ENCODE results near the gene SH3PXD2A. TPM values are rescaled to one million over a fixed set of nuclear protein-coding genes. Genes with fewer than 3 reads are reported as not detected.
A peak's percentile ranks its signal among the peaks of the same experiment; 100 is the strongest.
"Not testable (repeated sequence)": the region's sequence is repeated elsewhere in the genome, so short reads cannot be mapped to it uniquely, and the experiment has no call there.

The SH3PXD2A gene
- total RNA-seq, 1 donor from 2014 or later, result 8.3 TPM

- Mint-ChIP-seq H3K36me3 (ENCODE audit: low read depth) (peaks cover 1% of the 10 kb centered on the region), H3K27ac (no peak overlapping the region), H3K4me1 (peaks cover 25% of the 10 kb centered on the region), H3K4me3 (no peak overlapping the region), H3K9me3 (no peaks in the 10 kb centered on the region), H3K27me3 (peaks cover 57% of the 10 kb centered on the region)
- intact Hi-C loops (cut with micrococcal nuclease), result no loop called here
- no peak for DNase-seq
Measured at GRCh38 chr10:103850572-103850895, 4.8 kb downstream of the SH3PXD2A start.

DNA sequence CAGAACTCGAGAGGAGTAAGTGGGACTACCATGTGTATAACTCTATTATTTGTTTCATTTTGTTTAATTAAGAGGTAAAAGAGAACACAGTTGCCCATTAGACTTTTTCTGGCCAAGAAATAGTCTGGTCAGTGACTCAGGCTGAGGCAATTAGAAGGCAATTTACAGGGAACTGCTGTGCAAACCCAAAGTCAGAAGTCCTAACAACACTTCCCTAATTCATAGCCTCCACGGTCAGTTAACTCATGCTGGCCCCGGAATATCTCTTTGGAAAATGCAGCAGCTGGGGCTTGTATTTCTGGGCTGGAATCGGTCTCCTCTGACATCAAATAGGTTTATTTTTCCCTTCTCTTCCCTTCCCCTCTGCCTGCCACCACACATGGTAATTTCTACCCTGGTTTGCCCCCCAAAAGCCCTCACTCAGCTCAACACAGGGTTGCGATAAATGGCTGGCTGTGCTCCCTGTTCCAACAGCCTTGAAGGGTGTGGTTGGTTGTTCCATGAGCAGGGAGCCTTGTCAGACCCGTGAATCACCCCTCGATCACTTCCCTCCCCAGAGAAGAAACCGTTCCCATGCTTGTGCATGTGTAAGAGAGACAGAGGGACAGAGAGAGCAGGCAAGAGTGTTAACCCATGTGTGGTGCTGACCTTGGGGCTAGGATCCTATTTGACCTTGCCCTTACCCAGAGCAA, 5.3 kb downstream of the SH3PXD2A start:
- DNase-seq, result no peak
- intact Hi-C loops (cut with micrococcal nuclease), result no loop called here
- peaks cover 57% of the 10 kb centered on the region for H3K27me3 Mint-ChIP-seq
- peaks cover 1% of the 10 kb centered on the region for H3K36me3 Mint-ChIP-seq (ENCODE audit: low read depth)
- peaks cover 27% of the 10 kb centered on the region for H3K4me1 Mint-ChIP-seq
- H3K9me3 Mint-ChIP-seq, result no peaks in the 10 kb centered on the region
- H3K4me3 Mint-ChIP-seq, result no peak overlapping the region
- H3K27ac Mint-ChIP-seq, result no peak overlapping the region

GRCh38 chr10:103849212-103849877, 6.0 kb downstream of the SH3PXD2A start:
- DNase-seq, result no peak
- Mint-ChIP-seq H3K27ac (no peak overlapping the region), H3K9me3 (no peaks in the 10 kb centered on the region), H3K27me3 (peaks cover 52% of the 10 kb centered on the region), H3K36me3 (ENCODE audit: low read depth) (no peaks in the 10 kb centered on the region), H3K4me3 (no peak overlapping the region), H3K4me1 (peaks cover 23% of the 10 kb centered on the region)
- intact Hi-C loops (cut with micrococcal nuclease), result no loop called here

DNA sequence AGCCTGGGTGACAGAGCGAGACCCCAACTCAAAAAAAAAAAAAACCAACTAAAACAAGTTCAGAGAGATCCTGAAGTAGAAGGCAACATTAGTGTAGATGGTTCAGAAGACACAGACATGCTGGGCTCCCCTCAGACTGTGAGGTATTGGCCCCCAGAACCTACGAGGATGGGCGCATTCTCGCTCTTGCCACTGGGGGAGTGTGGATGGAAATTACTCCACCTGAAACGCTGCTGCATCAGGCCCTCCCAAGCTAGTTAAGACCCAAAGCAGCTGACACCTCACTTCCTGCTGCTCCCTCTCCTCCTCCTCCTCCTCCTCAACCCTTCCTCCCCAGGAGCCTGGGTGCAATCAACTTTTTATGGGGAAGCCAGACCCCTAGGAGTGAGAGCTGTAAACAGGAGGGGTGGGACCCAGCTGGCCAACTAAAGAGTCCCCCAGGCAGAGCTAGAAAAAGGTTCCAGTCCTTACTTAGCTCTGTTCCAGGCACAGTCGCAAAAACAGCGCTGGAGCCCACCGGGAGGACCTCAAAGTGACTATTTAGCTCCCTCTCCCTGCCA, 7.4 kb downstream of the SH3PXD2A start:
- Mint-ChIP-seq H3K36me3 (ENCODE audit: low read depth) (no peaks in the 10 kb centered on the region), H3K9me3 (no peaks in the 10 kb centered on the region), H3K27ac (no peak overlapping the region), H3K4me1 (peaks cover 21% of the 10 kb centered on the region), H3K27me3 (peaks cover 39% of the 10 kb centered on the region), H3K4me3 (no peak overlapping the region)
- intact Hi-C loops (cut with micrococcal nuclease), result no loop called here
- DNase-seq, result peak; percentile 68

GRCh38 chr10:103847346-103847745, 8.0 kb downstream of the SH3PXD2A start:
- Mint-ChIP-seq H3K9me3 (no peaks in the 10 kb centered on the region), H3K4me1 (peaks cover 19% of the 10 kb centered on the region), H3K36me3 (ENCODE audit: low read depth) (no peaks in the 10 kb centered on the region), H3K27ac (no peak overlapping the region), H3K27me3 (peaks cover 32% of the 10 kb centered on the region), H3K4me3 (no peak overlapping the region)
- DNase-seq, result no peak
- intact Hi-C loops (cut with micrococcal nuclease), result no loop called here

DNA sequence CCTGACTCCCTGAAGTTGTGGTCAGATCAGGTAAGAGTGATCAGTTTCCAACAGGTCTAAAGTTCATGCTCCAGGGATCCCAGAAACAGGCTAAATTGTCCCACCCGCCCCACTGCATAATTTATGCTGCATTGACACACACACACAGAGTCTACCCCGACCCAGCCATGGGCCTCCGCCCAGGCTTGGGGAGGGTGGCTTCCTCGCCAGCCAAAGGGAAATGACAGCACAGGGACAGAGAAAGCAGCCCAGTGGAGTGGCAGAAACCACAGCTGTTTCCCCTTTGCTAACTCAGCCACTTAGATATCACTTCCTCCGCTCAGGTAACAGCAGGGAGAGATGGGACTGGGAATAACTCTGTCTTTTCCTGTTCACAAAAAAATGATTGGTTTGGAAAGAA, 9.4 kb downstream of the SH3PXD2A start:
- peak; percentile 85 for DNase-seq
- Mint-ChIP-seq H3K9me3 (no peaks in the 10 kb centered on the region), H3K27ac (peak overlapping the region; percentile 8), H3K36me3 (ENCODE audit: low read depth) (no peaks in the 10 kb centered on the region), H3K4me1 (peaks cover 19% of the 10 kb centered on the region), H3K4me3 (peak overlapping the region; percentile 50), H3K27me3 (peaks cover 20% of the 10 kb centered on the region)
- intact Hi-C loops (cut with micrococcal nuclease), result no loop called here

GRCh38 chr10:103845346-103845745, 10.0 kb downstream of the SH3PXD2A start:
- H3K9me3 Mint-ChIP-seq; H3K27ac Mint-ChIP-seq; DNase-seq; H3K36me3 Mint-ChIP-seq (ENCODE audit: low read depth); intact Hi-C loops (cut with micrococcal nuclease): not testable (repeated sequence)
- H3K27me3 Mint-ChIP-seq, result peaks cover 13% of the 10 kb centered on the region
- peaks cover 19% of the 10 kb centered on the region for H3K4me1 Mint-ChIP-seq
- peak overlapping the region; percentile 50 for H3K4me3 Mint-ChIP-seq

DNA sequence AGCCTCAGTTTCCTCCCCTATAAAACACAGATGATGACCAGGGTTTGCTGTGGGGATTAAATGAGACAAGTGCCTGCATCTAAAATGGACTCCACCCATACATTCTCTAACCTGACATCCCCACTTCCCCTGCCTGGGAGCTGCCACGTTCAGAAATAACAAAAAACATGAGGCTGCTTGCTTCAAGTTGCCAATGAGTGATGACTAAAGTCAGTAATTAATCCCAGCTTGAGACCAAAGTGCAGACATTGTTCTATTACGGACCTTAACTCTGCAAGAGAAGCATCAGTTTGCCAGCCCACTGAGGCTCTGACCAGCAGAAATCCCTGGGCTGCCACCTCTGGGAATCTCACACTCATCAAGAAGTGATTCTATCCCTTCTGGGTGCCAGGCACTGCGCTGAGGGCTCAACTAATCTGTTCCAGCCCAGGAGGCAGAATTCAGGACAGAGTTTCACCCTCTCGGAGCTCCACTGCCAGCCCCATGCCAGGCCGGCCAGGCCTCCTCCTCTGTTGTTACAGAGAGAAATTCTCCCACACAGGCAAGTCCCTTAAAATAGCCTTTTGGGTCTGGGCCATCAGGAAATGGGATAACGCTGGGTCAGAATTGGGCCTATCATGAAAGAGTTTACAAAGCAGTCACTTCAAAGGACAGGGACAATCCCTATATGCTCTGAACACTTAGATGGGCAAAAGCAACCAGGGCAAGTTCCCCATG, 11.4 kb downstream of the SH3PXD2A start:
- no peaks in the 10 kb centered on the region for H3K36me3 Mint-ChIP-seq (ENCODE audit: low read depth)
- peaks cover 19% of the 10 kb centered on the region for H3K4me1 Mint-ChIP-seq
- peaks cover 4% of the 10 kb centered on the region for H3K27me3 Mint-ChIP-seq
- no peak overlapping the region for H3K27ac Mint-ChIP-seq
- intact Hi-C loops (cut with micrococcal nuclease), result no loop called here
- no peaks in the 10 kb centered on the region for H3K9me3 Mint-ChIP-seq
- H3K4me3 Mint-ChIP-seq, result no peak overlapping the region
- no peak for DNase-seq

GRCh38 chr10:103843045-103843444, 12.3 kb downstream of the SH3PXD2A start:
- no peak for DNase-seq
- Mint-ChIP-seq H3K4me1 (peaks cover 17% of the 10 kb centered on the region), H3K36me3 (ENCODE audit: low read depth) (no peaks in the 10 kb centered on the region), H3K9me3 (no peaks in the 10 kb centered on the region), H3K27ac (no peak overlapping the region), H3K27me3 (no peaks in the 10 kb centered on the region), H3K4me3 (no peak overlapping the region)
- intact Hi-C loops (cut with micrococcal nuclease), result no loop called here

DNA sequence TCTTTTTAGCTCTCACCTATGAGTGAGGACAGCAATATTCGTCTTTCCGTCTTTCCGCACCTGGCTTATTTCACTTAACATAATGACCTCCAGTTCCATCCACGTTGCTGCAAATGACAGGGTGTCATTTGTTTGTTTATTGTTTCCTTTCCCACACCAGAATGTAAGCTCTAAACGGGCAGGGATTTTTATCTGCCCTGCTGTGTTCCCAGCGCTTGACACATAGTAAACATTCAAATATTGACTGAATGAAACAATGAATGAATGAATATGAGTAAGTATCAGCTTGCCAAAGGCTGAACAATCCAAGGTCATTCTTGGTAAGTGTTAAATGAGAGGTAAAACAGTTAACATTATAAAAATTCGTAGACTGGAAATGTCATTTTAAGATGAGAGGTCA, 12.8 kb downstream of the SH3PXD2A start:
- no peaks in the 10 kb centered on the region for H3K9me3 Mint-ChIP-seq
- intact Hi-C loops (cut with micrococcal nuclease), result no loop called here
- peaks cover 17% of the 10 kb centered on the region for H3K4me1 Mint-ChIP-seq
- H3K4me3 Mint-ChIP-seq, result no peak overlapping the region
- no peak overlapping the region for H3K27ac Mint-ChIP-seq
- H3K27me3 Mint-ChIP-seq, result no peaks in the 10 kb centered on the region
- DNase-seq, result no peak
- no peaks in the 10 kb centered on the region for H3K36me3 Mint-ChIP-seq (ENCODE audit: low read depth)

DNA sequence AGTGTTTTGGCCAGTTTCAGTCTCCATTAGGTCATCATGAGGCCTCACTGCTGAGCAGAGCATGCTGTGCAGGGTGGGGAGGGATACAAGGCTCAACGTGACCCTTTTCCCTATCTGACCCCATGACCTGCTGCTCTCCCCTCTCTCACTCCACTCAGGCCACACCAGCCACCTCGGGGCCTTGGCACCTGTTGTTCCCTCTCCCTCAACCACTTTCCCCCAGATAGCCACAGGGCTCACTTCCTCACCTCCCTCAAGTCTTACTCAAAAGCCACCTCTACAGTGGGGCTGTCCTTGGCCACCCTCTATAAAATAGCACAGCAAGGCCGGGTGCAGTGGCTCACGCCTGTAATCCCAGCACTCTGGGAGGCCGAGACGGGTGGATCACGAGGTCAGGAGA, 13.9 kb downstream of the SH3PXD2A start:
- Mint-ChIP-seq H3K4me1 (peaks cover 13% of the 10 kb centered on the region), H3K27ac (no peak overlapping the region), H3K36me3 (ENCODE audit: low read depth) (no peaks in the 10 kb centered on the region), H3K9me3 (no peaks in the 10 kb centered on the region), H3K4me3 (no peak overlapping the region), H3K27me3 (no peaks in the 10 kb centered on the region)
- intact Hi-C loops (cut with micrococcal nuclease), result no loop called here
- DNase-seq, result no peak

GRCh38 chr10:103840740-103841070, 14.7 kb downstream of the SH3PXD2A start:
- Mint-ChIP-seq H3K4me3 (no peak overlapping the region), H3K27me3 (no peaks in the 10 kb centered on the region), H3K27ac (no peak overlapping the region), H3K36me3 (ENCODE audit: low read depth) (no peaks in the 10 kb centered on the region), H3K4me1 (peaks cover 4% of the 10 kb centered on the region), H3K9me3 (no peaks in the 10 kb centered on the region)
- intact Hi-C loops (cut with micrococcal nuclease), result no loop called here
- DNase-seq, result no peak

- intact Hi-C loops (cut with micrococcal nuclease), result no loop called here
- H3K27me3 Mint-ChIP-seq, result no peaks in the 10 kb centered on the region
- no peaks in the 10 kb centered on the region for H3K36me3 Mint-ChIP-seq (ENCODE audit: low read depth)
- H3K4me1 Mint-ChIP-seq, result no peaks in the 10 kb centered on the region
- H3K9me3 Mint-ChIP-seq, result no peaks in the 10 kb centered on the region
- H3K4me3 Mint-ChIP-seq, result no peak overlapping the region
- H3K27ac Mint-ChIP-seq, result no peak overlapping the region
- no peak for DNase-seq
Measured at GRCh38 chr10:103839872-103840739, 15.3 kb downstream of the SH3PXD2A start.
